Activated naive CD8-positive, alpha-beta T cell treated with anti-CD3 and anti-CD28 coated beads, Interleukin-2, amount 50 U/mL, for 16 hours (primary cell): Measurements from ENCODE around the gene ESRRB.

Experiments used
- DNase-seq: peaks from one replicate; pipeline ENCODE4 v3.0.0-alpha.2; 2020; ENCODE audit warnings: low read depth, low spot score

Gene ESRRB

DNA sequence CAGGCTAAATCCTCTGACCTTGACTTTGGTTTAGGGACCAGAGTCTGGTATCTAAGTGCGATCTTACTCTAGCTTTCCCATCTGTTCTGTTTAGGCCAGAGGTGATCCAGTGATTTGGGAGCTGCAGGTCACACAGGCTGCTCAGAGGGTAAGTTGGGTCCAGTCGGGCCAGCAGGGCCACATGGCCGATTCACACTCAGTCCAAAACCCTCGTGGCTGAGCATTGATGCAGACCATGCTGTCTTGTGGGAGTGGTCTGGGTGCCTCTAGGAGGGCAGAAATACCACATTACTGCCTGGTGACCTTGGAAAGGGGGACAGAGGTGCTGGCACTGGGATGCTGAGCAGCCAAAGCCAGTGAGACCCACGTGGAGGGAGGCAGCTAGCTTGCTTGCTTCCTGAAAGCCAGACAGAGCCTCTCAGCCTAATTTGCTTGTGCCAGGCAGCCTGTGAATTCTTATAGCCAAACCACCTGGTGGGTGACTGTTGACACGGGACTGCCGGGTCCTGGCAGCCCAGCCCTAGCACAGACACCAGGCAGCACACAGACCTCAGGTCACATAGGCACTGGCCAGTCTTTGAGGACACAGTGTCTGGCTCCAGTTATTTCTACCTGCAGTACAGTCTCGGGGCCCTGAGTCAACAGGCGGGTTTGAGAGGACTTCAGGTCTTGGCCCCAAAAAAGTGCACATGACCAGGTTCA is 31.7 kb downstream of the ESRRB start:
- DNase-seq, result no peak

GRCh38 chr14:76408877-76409276 is 32.9 kb downstream of the ESRRB start:
- no peak for DNase-seq

- DNase-seq, result no peak
Measured at GRCh38 chr14:76412501-76412900, 36.6 kb downstream of the ESRRB start.

DNA sequence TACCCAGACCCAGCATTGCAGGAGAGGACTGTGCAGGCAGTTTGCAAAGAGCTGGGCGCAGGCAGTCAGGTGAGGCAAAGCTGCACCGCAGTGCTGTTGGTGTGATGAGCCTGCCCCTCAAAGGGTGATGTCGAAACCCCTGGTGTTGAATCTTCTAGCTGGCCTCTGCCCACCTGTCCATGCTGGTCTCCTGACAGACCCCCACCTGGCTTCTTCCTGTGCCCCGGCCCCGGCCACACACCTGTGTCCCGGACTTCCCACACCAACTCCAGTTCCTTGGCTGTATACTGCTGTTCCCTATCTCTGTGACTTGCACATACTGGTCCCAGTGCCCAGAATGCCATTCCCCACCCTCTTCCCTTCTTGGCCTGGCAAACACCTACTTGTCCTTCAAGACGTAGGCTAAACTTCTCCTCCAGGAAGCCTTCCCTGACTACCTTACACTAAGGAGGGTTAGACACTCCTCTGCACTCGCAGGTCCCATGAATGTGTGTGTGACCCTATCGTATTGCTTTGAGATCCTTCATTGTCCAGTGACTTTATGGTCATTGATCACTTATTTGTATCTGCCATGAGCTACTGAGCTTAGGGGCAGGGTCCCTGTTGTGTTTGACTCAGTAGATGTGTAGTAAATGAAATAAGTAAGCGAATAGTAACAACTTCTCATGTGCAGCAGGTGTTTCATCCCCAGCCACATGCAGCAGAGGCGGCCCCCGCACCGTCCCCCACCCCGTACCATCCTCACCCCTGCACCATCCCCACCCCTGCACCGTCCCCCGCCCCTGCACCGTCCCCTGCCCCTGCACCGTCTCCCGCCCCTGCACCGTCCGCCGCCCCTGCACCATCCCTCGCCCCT is 37.4 kb downstream of the ESRRB start:
- DNase-seq, result no peak

- DNase-seq, result no peak
Measured at GRCh38 chr14:76413962-76414600, 38.1 kb downstream of the ESRRB start.

DNA sequence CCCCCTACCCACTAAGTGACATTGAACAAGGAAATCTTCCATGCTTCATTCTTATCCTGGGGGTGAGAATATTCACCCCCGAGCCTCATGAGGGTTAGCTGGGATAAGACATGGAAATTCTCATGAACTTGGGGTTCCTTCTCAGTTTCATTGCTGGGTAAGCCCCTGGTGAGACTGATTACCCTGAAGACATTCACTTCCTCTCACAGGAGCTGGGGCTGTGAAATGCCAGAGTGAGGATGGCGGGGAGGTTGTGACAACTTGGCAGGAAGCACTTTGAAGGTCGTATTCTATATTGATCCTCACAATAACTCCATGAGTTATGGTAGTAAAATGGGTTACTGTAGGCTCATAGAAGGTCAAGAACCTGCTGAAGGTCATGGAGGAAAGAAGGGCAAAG is 43.5 kb downstream of the ESRRB start:
- DNase-seq, result no peak

- DNase-seq, result no peak
Measured at GRCh38 chr14:76420827-76421226, 44.9 kb downstream of the ESRRB start.

GRCh38 chr14:76421662-76422061 is 45.7 kb downstream of the ESRRB start:
- no peak for DNase-seq

GRCh38 chr14:76422662-76423061 is 46.7 kb downstream of the ESRRB start:
- DNase-seq, result no peak

GRCh38 chr14:76423534-76423933 is 47.6 kb downstream of the ESRRB start:
- DNase-seq, result no peak

DNA sequence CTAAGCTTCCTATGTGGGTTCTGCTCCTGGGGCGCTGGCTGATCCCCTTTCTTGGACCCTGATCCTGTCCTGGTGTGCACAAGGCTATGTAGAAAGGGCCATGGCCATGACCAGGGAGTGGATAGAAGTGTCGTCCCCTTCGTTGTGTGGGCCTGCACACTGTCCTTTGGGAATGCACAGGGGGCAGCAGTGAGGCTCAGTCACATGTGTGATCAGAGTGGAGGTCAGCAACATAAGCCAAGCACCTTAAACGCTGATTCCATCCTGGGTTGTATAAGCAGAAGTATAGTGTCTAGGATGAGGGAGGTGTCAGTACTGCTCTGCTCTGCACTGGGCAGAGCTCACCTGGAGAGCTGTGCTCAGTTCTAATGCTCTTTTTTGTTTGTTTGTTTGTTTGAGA is 48.4 kb downstream of the ESRRB start:
- DNase-seq, result no peak

DNA sequence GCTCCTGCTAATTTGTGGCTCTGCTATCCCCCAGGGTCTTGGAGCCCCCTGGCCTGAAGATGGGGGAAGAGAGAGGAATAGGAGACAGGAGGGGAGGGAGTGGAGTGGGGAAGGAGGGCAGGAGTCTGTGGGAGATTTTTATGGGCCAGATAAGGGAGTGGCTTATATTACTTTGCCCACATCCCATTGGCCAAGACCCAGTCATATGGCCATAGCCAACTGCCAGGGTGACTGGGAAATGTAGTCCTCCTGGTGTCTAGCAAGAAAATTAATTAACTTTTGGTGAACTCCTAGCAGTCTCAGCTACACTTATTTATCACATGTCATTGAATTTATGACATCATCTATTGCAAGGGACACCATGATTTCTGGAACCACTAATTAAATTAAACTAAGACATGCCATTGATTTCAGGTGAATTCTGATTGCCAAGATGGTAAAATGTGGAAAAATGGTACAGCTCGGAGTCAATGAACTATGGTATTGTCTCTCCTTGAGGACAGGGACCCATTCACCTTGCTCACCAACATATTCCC is 50.3 kb downstream of the ESRRB start:
- DNase-seq, result no peak

- no peak for DNase-seq
Measured at GRCh38 chr14:76428611-76429010, 52.7 kb downstream of the ESRRB start.

- no peak for DNase-seq
Measured at GRCh38 chr14:76430017-76430416, 54.1 kb downstream of the ESRRB start.

DNA sequence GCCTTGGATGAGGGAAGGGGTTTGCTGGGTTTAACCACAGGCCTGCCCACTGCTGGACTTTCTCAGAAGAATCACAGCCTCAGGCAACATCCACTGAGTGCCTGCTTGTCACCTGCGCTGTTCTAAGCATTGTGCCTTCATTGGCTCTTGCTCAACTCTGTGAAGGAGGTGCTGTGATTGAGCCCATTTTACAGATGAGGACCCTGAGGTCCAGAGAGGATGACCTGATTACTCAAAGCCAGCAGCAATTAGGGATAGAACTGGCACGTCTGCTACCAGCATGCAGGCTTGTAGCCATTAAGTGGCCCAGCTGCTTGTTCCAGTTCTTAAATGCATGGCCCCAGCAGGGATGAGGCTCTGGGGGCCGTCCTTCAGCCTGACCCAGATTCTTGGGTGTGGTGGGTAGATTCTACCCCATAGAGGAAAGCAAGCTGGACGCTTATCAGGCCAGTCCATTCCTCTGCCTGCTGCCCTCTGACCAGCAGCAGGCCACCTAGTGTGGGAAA is 54.6 kb downstream of the ESRRB start:
- DNase-seq, result no peak

DNA sequence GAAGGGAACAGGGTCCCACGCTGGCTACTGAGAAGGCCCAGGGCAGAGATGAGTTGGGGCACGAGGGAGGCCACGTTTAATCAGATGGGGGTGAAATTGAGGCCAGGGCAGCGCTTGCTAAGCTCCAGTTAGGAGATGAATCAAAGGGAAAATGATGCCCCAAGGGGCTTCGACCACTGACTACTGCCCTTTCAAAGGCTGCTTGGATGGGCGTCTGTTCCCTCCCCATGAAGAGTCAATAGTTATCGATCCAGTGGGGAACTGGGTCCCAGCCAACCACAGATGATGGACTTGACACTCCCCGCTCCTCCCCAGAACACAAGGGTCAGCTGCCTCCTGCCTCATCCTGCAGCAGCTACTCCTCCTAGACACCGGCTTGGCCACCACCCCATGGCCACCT is 55.6 kb downstream of the ESRRB start:
- DNase-seq, result no peak

GRCh38 chr14:76432827-76433752 is 57.2 kb downstream of the ESRRB start:
- no peak for DNase-seq

- DNase-seq, result no peak
Measured at GRCh38 chr14:76434220-76434619, 58.3 kb downstream of the ESRRB start.

DNA sequence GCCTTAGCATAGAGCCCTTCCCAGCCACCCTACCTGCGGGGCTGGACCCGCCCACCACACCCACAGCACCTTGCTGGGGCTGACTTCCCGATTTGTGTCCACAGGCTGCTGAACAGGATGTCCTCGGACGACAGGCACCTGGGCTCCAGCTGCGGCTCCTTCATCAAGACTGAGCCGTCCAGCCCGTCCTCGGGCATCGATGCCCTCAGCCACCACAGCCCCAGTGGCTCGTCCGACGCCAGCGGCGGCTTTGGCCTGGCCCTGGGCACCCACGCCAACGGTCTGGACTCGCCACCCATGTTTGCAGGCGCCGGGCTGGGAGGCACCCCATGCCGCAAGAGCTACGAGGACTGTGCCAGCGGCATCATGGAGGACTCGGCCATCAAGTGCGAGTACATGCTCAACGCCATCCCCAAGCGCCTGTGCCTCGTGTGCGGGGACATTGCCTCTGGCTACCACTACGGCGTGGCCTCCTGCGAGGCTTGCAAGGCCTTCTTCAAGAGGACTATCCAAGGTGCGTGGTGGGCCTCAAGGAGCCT is 63.4 kb downstream of the ESRRB start:
- DNase-seq, result no peak

DNA sequence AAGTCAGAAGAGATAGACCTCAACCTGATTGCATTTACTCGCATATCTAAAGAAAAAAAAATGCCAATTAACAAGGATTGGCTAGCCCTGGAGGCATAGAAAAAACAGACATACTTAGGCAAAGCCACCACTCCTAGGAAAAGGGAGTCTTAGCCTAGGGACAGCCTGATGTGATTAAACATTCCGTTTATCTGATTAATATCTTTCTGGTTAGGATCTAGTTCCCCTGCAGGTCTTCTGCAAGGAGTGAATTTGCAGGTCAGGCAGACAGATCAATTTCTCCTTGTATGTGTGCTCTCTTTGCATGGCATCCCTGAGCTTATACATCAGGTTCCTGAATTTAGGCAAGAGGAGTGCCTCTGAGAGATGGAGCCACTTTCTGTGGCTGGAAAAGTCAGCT is 70.5 kb downstream of the ESRRB start:
- DNase-seq, result no peak

GRCh38 chr14:76446921-76447320 is 71.0 kb downstream of the ESRRB start:
- no peak for DNase-seq
